Vagina (tissue), 2 donors: ENCODE data around the gene CNIH2. TPM values are rescaled to one million over a fixed set of nuclear protein-coding genes. Genes with fewer than 3 reads are reported as not detected.

ENCODE experiments used
- DNase-seq, 2 donors: peaks; one replicate each; pipeline ENCODE4 v3.0.0-alpha.2; 2017; ENCODE audit errors: extremely low spot score in 2 of 2
- H3K27ac ChIP-seq: fragments of 200-600 bp; sonication (generic); one replicate; pipeline ENCODE4 v1.5.1; 2019
- H3K27me3 ChIP-seq: fragments of 200-600 bp; sonication (generic); one replicate; pipeline ENCODE4 v1.5.1; 2019
- H3K36me3 ChIP-seq, 2 donors: fragments of 200-600 bp; sonication (generic); one replicate each; pipeline ENCODE4 v1.5.1; 2017 to 2019
- H3K4me1 ChIP-seq: fragments of 200-600 bp; sonication (generic); one replicate; pipeline ENCODE4 v1.5.1; 2019
- H3K4me3 ChIP-seq, 2 donors: fragments of 200-600 bp; sonication (generic); 1 replicate in 1 of 2; 2 replicates in 1 of 2; pipeline ENCODE4 v1.5.1; 2016 to 2019
- H3K9me3 ChIP-seq: fragments of 200-600 bp; sonication (generic); one replicate; pipeline ENCODE4 v1.5.1; 2019
- CTCF ChIP-seq, 3 experiments: fragments of 450-650 bp in 2 of 3; fragments of 200-600 bp in 1 of 3; sonication (generic) in 1 of 3; IDR thresholded peaks; one replicate each; pipeline ENCODE4 v1.5.1; 2017 to 2019; ENCODE audit warnings: antibody characterized with exemption in 3 of 3, mild to moderate bottlenecking in 2 of 3, moderate library complexity in 2 of 3
- POLR2A ChIP-seq, 2 donors: fragments of 450-650 bp; IDR thresholded peaks; one replicate each; pipeline ENCODE4 v1.6.1; 2017; ENCODE audit warnings: antibody characterized with exemption in 2 of 2, mild to moderate bottlenecking in 2 of 2, moderate library complexity in 2 of 2
- POLR2AphosphoS5 ChIP-seq, 2 donors: sonication (generic); formaldehyde crosslinking; IDR thresholded peaks; one replicate each; pipeline ENCODE4 v1.9.0; 2017; ENCODE audit warnings: antibody characterized with exemption in 2 of 2, mild to moderate bottlenecking in 2 of 2, low read depth in 1 of 2; ENCODE audit not compliant: insufficient read depth in 1 of 2
- intact Hi-C: fragments of 100-400 bp; cut with DNase I; formaldehyde crosslinking; loops from one replicate; pipeline ENCODE4 v1.15.1; 2023
- total RNA-seq: library from RNA; depleted of rRNA; stranded (reverse); fragments of >200 nt; gene quantifications from one replicate; pipeline ENCODE4 v1.2.3, GENCODE V29; 2016

Gene CNIH2
- total RNA-seq, 1 donor from 2014 or later = 3.2 TPM

DNA sequence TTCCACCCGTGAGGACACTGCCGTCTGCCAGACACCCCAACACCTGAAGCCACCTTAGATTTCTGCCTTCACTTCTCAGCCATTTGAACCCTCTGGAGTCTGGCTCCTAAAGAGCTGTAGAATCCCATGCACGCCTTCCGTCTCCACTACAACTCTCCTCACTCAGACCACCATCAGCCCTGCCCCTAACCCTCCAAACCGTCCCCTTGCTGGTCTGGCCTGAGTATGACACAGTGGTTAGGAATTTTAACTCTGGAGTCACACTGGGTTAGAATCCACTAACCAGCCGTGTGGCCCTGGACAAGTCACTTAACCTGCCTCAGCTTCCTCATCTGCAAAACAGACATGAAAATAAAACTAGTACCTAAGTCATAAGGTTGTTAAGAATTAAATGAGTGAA, 3.0 kb downstream of the CNIH2 start:
- H3K27me3 ChIP-seq = no peaks in the 10 kb centered on the region
- intact Hi-C loops = loop anchor here (10.0 kb wide), 1 partner anchor 56 kb away; no protein-coding TSS in a partner anchor
- H3K4me3 ChIP-seq = no peak overlapping the region
- DNase-seq = no peak
- H3K27ac ChIP-seq = no peak overlapping the region
- TF ChIP-seq POLR2AphosphoS5 (IDR thresholded peaks at IDR 0.05; ENCODE audit: insufficient read depth in 1 of 2, low read depth in 1 of 2) = no peak
- H3K36me3 ChIP-seq = peaks cover 0 to 5% of the 10 kb centered on the region in 2 donors
- H3K4me1 ChIP-seq = peaks cover 28% of the 10 kb centered on the region
- no peaks in the 10 kb centered on the region for H3K9me3 ChIP-seq

DNA sequence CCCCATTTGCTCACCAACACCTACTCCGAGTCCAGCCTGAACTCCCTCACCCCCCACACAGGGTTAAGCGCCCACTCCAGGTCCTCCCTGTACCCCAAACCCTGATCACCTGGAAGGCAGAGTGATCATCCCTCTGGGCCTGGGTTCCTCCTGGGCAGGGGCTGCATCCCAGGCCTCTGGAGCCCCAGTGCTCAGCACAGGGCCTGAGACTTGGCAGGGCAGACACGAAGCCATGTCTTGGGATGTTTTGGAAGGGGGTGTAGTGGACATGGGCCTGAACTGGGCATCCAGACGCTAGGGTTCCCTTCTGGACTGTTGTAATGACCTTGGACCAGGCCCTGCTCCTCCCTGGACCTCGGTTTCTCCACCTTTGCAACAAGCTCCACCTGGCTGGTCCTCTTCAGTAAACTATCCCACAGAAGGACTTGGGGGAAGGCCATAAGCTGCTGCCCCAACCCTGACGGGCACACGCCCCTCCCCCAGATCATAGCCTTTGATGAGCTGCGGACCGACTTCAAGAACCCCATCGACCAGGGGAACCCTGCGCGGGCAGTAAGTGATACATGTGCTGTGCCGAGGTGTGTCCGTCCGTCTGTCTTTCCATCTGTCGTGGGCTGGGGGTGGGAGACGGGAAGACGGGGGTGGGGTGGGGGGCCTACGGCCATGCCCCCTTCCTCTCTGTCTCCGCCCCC, 3.9 kb downstream of the CNIH2 start:
- Histone ChIP-seq H3K36me3 (no peaks in the 10 kb centered on the region), H3K9me3 (no peaks in the 10 kb centered on the region), H3K4me3 (no peak overlapping the region), H3K4me1 (peaks cover 34% of the 10 kb centered on the region), H3K27ac (no peak overlapping the region), H3K27me3 (no peaks in the 10 kb centered on the region)
- intact Hi-C loops = loop anchor here (10.0 kb wide), 1 partner anchor 57 kb away; no protein-coding TSS in a partner anchor
- DNase-seq = no peak
- TF ChIP-seq CTCF (IDR thresholded peaks at IDR 0.05) (no peak), POLR2AphosphoS5 (IDR thresholded peaks at IDR 0.05; ENCODE audit: insufficient read depth in 1 of 2, low read depth in 1 of 2) (no peak), POLR2A (IDR thresholded peaks at IDR 0.05) (no peak)

DNA sequence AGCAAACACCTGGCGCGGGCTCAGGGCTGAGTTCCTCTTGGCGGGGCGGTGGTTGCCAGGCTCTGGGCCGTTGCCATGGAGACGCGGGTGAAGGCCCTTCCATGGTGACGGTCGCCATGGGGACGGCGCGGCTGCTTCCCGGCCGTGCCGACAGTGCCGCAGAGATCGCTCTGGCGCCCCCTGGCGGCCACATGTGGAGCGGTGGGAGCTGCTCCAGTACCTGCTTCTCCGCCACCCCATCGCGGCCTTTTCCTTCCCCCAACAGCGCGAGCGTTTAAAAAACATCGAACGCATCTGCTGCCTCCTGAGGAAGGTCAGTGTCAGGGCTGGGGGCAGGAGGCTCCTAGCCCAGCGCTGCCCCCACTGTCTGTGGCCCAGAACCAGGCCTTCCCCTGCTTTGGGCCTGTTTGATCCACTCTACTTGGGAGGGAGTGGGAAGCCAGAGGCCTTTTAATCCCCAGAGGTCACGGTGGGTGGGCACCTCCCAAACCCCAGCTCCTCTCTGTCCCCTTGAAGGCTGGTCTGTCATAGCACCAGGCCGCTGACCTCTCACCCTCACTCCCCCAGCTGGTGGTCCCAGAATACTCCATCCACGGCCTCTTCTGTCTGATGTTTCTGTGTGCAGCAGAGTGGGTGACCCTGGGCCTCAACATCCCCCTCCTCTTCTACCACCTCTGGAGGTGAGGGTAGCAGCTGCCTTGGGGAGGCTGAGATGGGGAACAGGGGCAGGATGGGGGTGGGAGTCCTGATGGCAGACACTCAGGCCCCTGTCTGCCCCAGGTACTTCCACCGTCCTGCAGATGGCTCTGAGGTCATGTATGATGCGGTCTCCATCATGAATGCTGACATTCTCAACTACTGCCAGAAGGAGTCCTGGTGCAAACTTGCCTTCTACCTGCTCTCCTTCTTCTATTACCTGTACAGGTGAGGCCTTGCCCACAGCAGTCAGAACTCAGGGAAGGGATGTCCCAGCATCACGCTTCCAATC, 4.8 kb downstream of the CNIH2 start:
- no peaks in the 10 kb centered on the region for H3K27me3 ChIP-seq
- peaks cover 35% of the 10 kb centered on the region for H3K4me1 ChIP-seq
- no peaks in the 10 kb centered on the region for H3K36me3 ChIP-seq
- DNase-seq = no peak
- peak; percentile 91 to 98 (median 97) for TF ChIP-seq CTCF (IDR thresholded peaks at IDR 0.05)
- TF ChIP-seq POLR2AphosphoS5 (IDR thresholded peaks at IDR 0.05; ENCODE audit: insufficient read depth in 1 of 2, low read depth in 1 of 2) = peak in 1 of 2 donors; percentile 31
- no peak for TF ChIP-seq POLR2A (IDR thresholded peaks at IDR 0.05)
- no peaks in the 10 kb centered on the region for H3K9me3 ChIP-seq
- no peak overlapping the region for H3K4me3 ChIP-seq
- intact Hi-C loops = loop anchor here (10.0 kb wide), 1 partner anchor 58 kb away; no protein-coding TSS in a partner anchor
- H3K27ac ChIP-seq = no peak overlapping the region

GRCh38 chr11:66283461-66284105, 5.6 kb downstream of the CNIH2 start:
- H3K27ac ChIP-seq = no peak overlapping the region
- H3K36me3 ChIP-seq = no peaks in the 10 kb centered on the region
- no peak for DNase-seq
- H3K4me3 ChIP-seq = no peak overlapping the region
- no peaks in the 10 kb centered on the region for H3K27me3 ChIP-seq
- TF ChIP-seq POLR2A (IDR thresholded peaks at IDR 0.05) = no peak
- TF ChIP-seq CTCF (IDR thresholded peaks at IDR 0.05) = no peak
- no peak for TF ChIP-seq POLR2AphosphoS5 (IDR thresholded peaks at IDR 0.05; ENCODE audit: insufficient read depth in 1 of 2, low read depth in 1 of 2)
- H3K9me3 ChIP-seq = no peaks in the 10 kb centered on the region
- peaks cover 40% of the 10 kb centered on the region for H3K4me1 ChIP-seq
- intact Hi-C loops = loop anchor here (10.0 kb wide), 1 partner anchor 59 kb away; no protein-coding TSS in a partner anchor

GRCh38 chr11:66284526-66285078, 6.6 kb downstream of the CNIH2 start:
- H3K9me3 ChIP-seq = no peaks in the 10 kb centered on the region
- H3K36me3 ChIP-seq = no peaks in the 10 kb centered on the region
- H3K27me3 ChIP-seq = no peaks in the 10 kb centered on the region
- intact Hi-C loops = loop anchor here (10.0 kb wide), 1 partner anchor 60 kb away; no protein-coding TSS in a partner anchor
- H3K4me1 ChIP-seq = peaks cover 39% of the 10 kb centered on the region
- no peak overlapping the region for H3K4me3 ChIP-seq
- H3K27ac ChIP-seq = no peak overlapping the region
- DNase-seq = no peak
- TF ChIP-seq CTCF (IDR thresholded peaks at IDR 0.05) (no peak), POLR2AphosphoS5 (IDR thresholded peaks at IDR 0.05; ENCODE audit: insufficient read depth in 1 of 2, low read depth in 1 of 2) (no peak), POLR2A (IDR thresholded peaks at IDR 0.05) (no peak)
